ENCODE data around the gene ATP6V0D1.
"Not testable (repeated sequence)": the region's sequence is repeated elsewhere in the genome, so short reads cannot be mapped to it uniquely, and the experiment has no call there.

Gene ATP6V0D1

DNA sequence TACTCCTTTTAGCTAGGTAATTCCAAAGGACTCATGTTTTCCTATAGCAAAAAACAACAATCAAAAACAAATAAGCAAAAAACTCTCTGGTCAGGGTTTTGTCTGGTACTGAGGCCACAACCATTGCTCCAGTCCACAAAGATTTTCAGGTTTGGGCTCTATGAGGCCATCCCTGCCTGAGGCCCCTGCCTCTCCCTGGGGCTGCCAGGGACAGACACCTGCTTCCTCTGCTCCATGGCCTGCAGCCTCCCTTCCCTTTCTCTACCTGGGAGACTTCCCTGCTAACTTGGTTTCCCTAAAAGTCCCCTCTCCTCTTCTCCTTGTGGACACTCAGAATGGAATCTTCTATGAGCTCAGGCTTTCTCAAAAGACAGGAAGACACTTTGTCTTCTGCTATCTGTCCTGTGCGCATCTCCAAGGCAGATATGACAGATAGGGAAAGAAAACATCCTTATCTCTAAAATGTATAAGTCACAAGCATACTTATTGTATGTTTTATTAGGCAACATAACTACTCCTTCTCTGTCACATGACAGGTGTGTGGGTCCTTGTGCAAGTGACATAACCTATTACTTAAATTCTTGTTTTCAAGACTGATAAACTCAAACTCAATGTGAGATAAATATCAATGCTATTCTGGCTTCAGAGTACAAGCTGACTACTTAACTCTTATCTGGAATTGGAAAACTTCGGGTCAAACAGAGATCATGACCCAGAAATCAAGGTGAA lies 63.5 kb downstream of the ATP6V0D1 start:
- no peak for DNase-seq (ENCODE audit: extremely low read depth, low read depth)
- H3K4me3 ChIP-seq (replicated peaks; ENCODE audit: low read depth, low read length), result no peak overlapping the region
- TF ChIP-seq CTCF (IDR thresholded peaks at IDR 0.05; ENCODE audit: low read depth, low read length, missing control alignments), result no peak

DNA sequence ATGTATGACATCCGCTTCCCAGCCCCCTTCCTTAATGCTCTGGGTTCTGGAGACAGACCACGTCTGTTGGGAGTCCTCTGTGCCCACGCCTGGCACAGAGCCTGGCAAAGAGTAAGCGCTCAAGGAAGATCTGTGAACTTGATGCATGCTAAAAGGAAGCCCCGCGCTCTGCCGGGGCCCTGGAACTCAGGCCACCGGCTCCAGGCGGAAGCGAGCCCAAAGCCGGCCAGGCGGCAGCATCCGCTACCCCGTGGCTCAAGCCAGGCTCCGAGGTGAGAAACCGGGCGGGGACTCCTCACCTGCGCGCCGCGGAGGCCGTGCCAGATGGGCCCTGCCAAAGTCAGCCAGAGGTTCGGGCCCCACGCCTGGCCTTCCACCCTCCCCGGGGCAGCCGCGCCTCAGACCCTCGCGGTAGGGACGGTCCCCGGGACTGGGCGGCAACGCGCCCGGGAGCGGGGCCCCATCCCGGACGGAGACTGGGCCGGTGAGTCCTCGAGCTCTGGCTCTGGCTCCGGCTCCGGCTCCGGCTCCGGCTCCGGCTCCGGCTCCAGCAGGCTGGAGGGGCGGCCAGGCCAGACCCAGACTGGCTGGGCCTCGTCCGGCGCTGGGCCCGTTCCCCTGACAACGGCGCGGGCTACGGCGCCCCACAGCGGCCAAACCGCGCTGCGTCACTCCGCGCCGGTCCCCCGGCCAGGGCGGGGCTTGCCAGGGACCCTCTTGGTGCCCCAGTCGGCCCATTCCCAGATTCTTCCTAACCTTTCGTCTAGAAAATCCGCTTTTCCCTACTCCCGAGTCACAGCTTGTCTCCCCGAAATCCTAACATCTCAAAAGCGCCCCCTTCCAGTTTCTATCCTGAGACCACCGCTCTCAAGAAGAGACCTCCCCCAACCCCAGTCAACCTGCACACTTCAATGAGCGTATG lies 64.8 kb downstream of the ATP6V0D1 start, which contains the start of gene ZDHHC1:
ZDHHC1 (minus strand) TSS at position 606 of the 922 bp plus-strand sequence. CDS start 8,702 bp downstream, outside the sequence.
- peak; percentile 57 for TF ChIP-seq CTCF (IDR thresholded peaks at IDR 0.05; ENCODE audit: low read depth, low read length, missing control alignments)
- peak within 1 kb of the TSS; percentile 74 for H3K4me3 ChIP-seq (replicated peaks; ENCODE audit: low read depth, low read length)
- no peak for DNase-seq (ENCODE audit: extremely low read depth, low read depth)

GRCh38 chr16:67415421-67415820 lies 65.5 kb downstream of the ATP6V0D1 start:
- H3K4me3 ChIP-seq (replicated peaks; ENCODE audit: low read depth, low read length), result peak overlapping the region; percentile 74
- DNase-seq (ENCODE audit: extremely low read depth, low read depth), result not testable (repeated sequence)

DNA sequence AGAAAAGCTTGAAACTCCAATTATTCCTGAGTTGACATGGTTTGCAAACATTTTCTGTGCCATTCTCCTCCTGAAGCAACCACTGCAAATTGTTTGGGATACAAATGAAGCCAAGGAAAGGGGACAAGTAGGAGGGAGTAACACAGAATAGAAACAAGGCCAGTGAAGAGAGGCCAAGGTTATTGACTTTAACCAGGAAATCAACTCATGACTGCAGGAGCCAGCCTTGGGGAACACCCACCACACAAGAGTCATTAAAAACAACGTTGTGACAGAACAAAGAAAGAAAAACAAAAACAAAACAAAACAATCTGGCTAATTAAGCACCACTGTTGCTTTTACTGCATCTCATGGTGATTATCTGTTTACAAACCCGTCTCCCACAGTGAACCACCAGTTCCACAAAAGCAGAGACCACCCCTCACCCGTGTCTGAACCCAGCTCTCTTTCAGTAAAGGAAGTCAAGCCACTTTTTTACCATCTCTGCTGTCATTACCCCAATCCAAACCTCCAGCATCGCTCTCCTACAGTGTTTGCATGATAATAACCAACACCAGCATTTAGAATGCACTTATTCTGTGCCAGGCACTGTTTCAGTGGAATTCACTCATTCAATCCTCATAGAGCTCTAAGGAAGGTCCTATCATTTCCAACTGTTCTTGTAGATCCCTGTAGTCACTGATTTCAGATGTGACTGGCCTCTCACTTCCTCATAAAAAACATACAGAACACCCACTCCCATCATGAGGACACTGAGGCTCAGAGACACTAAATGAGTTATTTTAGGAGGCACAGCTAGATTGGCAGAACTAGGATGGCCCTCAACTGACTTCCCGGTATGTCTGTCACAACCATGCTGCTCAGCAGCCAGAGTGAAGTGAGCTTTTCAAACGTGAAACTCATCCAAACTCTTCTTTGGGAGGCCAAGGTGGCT lies 66.7 kb downstream of the ATP6V0D1 start:
- TF ChIP-seq CTCF (IDR thresholded peaks at IDR 0.05; ENCODE audit: low read depth, low read length, missing control alignments), result no peak
- H3K4me3 ChIP-seq (replicated peaks; ENCODE audit: low read depth, low read length), result no peak overlapping the region
- no peak for DNase-seq (ENCODE audit: extremely low read depth, low read depth)

DNA sequence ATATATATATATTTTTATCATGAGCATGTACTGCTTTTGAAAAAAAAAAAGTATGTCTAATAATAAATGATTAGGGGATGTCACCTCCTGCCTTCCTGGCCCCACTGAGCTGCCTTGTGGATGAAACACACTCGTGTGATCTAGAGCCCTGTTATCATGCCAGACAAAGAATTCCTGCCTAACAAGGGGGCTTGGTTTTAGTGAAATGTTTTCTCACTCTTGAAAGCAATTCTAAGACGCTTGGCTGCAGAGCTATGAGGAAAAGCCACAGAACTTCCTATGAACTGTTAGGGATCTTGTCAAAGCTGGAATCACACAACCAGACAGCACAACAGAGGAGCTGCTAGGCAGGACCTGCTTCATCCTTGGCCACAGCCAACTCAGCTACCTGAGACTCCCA lies 68.7 kb downstream of the ATP6V0D1 start:
- DNase-seq (ENCODE audit: extremely low read depth, low read depth), result no peak
- H3K4me3 ChIP-seq (replicated peaks; ENCODE audit: low read depth, low read length), result no peak overlapping the region
- TF ChIP-seq CTCF (IDR thresholded peaks at IDR 0.05; ENCODE audit: low read depth, low read length, missing control alignments), result no peak

DNA sequence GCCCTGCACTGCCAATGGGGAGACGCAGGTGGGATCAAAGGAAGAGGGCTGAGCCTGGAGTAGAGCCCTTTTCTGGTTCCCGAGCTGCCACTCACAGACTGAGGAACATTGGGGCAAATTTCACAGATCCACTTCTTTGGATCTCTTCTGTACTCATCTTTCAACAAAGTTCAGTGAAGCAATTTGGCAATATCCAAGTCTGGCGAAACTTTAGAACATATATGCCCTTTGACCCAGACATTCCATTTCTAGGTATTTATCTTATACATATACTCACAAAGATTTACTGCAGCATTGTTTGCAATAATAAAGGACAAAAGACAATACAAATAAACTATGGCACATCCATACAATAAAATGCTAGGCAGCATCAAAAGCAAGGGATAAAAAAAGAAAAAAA lies 69.6 kb downstream of the ATP6V0D1 start:
- DNase-seq (ENCODE audit: extremely low read depth, low read depth), result no peak
- no peak for TF ChIP-seq CTCF (IDR thresholded peaks at IDR 0.05; ENCODE audit: low read depth, low read length, missing control alignments)

More for the DNA sequence above, 69.6 kb downstream of the ATP6V0D1 start:
- no peak overlapping the region for H3K4me3 ChIP-seq (replicated peaks; ENCODE audit: low read depth, low read length)
